ENCODE measurements around the gene KHSRP.

KHSRP gene
- total RNA-seq: 91.5 to 283 (median 98.6) reads per million in 3 experiments

- DNase-seq: no peak
Measured at GRCh38 chr19:6424195-6424938, at the start of gene KHSRP. Gene KHSRP (minus strand): TSS chr19:6424811. CDS start chr19:6424701, 110 bp downstream.

DNA sequence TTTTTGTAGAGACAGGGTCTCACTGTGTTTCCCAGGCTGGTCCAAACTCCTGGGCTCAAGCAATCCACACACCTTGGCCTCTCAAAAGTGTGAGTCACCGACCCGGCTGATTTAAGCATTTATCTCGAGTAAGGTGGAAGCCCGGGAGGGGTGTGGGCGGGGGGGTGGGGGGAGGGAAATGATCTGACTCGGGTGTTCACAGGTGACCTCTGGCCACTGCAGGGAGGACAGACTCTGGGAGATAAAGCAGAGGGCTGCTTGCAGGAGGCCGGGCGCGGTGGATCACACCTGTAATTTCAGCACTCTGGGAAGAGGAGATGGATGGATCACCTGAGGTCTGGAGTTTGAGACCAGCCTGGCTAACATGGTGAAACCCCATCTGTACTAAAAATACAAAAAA lies 49.0 kb upstream of the KHSRP start:
- DNase-seq: no peak

GRCh38 chr19:6472713-6473112 lies 48.1 kb upstream of the KHSRP start:
- DNase-seq: no peak

DNA sequence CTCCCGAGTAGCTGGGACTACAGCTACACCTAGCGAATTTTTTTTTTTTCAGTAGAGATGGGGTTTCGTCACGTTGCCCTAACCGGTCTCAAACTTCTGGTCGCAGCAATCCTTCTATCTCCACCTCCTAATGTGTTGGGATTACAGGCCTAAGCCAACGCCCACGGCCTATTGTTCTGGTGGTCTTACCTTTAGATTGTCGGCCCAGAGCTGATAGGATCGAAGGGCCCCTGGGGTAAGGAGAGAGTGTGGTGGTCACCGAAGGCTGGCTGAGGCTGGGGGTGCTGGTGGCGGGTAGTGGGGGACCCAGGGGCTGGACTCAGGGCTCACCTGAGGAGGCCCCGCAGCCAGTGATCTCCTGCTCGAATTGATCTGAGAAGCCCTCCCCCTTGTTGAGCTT lies 46.5 kb upstream of the KHSRP start:
- DNase-seq: no peak

GRCh38 chr19:6470173-6470572 lies 45.6 kb upstream of the KHSRP start:
- no peak for DNase-seq

DNA sequence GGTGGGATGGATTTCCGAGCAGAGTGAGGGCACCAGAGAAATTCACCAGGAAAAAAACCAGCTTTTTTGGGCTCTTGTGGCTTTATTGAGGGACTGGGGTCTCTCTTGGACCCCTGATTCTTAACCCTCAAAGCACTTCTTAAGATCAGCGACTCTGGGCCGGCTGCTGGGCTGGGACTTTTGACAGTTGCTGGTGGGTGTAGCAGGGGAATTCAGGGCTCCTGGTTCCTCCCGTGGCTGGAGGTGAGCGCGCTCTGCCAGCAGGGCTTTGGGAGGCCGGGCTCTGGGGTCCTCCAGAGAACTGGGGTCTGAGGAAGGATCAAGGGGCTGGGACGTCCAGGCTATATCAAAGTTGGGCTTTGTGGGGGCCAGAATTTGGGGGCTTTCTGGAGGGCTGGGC lies 42.8 kb upstream of the KHSRP start:
- no peak for DNase-seq

- DNase-seq: no peak
Measured at GRCh38 chr19:6466526-6467248, 42.1 kb upstream of the KHSRP start.

DNA sequence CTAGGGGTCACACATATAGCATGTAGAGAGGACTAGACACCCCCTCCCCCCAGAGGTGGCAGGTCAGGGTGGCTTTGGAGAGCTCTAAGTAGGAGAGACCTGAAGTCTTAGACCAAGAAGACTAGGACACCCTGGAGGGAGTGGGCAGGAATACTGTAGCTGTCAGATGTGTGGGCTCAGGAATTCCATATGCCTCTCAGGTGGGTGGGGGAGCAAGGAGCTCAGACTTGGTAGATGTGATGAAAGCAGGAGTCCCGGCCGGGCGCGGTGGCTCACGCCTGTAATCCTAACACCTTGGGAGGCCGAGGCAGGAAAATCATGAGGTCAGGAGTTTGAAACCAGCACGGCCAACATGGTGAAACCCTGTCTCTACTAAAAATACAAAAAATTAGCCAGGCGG lies 41.1 kb upstream of the KHSRP start:
- DNase-seq: no peak

DNA sequence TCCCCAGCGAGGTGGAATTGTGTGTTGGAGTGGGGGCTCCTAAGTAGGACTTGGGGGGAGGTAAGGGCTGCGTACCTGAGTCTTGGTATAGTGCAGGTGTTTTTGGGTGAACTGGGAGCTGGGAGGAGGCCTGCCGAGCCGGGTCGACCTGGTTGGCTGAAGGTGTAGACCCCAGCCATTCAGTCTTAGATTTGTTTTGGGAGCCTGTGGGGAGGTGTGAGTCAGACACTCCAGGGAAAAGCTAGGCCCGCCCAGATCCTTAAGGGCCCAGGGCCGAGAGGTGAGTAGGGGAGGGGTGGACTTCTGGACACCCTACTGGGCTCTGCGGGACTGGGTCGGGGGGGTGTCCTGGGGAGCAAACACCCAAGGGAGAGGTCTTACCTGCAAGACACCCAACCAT lies 40.4 kb upstream of the KHSRP start:
- DNase-seq: no peak

DNA sequence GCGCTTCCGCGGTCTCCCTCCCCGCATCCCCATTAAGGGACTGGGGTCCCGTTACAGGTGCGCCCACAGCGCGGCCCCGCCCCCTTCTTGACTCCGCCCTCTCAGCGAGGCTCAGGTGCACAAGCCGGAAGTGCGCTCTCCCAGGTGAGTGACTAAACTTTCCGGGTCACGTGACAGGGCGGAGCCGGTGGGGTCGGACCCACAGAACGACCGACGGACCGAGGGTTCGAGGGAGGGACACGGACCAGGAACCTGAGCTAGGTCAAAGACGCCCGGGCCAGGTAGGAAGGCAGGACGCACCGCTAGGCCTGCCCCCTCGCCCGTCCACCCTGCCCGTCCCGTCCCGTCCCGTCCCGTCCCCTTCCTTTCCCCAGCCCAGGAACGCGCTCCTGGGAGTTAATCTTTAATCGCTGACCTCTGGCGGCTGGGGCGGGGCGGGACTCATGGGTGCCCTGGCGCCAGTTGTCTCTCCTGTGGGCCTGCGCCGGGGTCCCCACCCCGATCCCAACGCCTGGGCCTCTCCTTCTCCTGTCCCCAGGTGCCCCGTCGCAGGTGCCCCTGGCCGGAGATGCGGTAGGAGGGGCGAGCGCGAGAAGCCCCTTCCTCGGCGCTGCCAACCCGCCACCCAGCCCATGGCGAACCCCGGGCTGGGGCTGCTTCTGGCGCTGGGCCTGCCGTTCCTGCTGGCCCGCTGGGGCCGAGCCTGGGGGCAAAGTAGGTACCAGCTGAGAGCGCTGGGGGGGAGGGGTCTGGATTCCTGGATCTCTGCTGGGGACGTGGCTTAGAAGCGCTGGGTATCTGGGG lies 39.7 kb upstream of the KHSRP start, which contains the start of gene CRB3:
Gene CRB3, plus strand, starts transcription at position 202 of the 804 bp plus-strand sequence. Its CDS starts 431 bp downstream, at position 633.
- DNase-seq: peak; percentile 27

DNA sequence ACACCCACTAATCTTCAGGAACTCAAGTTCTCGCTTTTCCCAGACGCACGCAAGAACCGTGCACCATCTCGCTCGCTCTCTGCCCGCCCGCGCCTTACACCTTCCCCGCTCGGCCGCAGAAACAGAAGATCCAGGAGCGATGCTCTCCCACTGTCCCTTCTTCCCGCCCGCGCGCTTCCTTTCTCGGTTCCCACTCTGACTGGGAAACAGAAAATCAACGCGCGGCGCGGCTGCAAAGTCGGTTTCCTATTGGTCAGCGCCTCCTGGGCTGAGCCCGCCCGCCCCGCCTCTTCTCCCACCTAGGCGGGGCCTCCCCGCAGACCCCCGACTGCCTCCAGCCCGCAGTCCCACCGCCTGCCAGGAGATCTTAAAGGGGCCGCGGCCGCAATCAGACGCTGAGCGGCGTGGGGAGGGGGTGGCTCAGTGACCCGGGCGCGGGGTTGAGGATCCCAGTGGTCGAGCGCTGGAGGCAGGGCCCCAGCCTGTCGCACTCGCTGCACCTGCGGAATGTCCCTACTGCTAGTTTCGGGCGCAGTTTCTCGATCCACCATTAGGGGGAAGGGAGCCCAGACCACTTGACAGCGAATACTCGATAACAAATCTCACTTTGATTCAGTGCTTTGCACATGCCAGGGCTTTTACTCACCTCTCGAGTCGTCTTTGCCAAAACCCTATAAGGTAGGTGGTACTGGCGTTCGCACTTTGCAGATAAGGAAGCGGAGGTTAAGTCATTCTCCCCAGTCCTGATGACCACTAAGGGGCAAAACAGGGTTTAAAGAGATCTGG lies 35.7 kb upstream of the KHSRP start:
- peak; percentile 95 for DNase-seq

- DNase-seq: peak; percentile 31
Measured at GRCh38 chr19:6459262-6460098, 34.9 kb upstream of the KHSRP start, which contains the start of gene SLC25A23. Gene SLC25A23 (minus strand): TSS chr19:6459792. CDS start chr19:6459628, 164 bp downstream.

DNA sequence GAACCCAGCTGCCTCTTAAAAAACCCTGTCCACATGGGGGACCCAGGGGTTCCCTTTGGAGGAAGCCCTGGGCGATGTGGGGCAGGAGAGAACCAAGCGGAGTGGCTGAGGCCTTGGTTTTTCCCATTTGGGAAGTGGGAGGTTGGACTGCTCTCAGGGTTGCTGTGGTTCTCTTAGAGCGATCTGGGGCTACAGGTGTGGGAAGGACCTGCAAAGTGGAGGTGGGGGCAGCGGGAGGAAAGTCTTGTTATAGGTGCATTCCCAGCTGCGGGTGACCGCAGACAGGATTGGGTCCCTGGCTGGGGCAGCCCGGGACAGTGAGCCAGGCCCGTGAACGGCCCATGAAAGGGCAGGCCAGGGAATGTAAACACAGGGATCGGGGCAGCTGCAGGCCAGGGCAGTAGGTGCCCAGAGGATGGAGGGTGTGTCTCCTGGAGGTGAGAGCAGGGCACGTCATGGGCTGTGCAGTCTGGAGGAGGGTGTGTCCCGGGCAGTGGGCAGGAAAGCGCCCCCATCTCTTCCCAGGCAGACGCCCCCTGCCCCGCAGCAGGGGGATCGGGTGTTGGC lies 34.2 kb upstream of the KHSRP start:
- DNase-seq: no peak

DNA sequence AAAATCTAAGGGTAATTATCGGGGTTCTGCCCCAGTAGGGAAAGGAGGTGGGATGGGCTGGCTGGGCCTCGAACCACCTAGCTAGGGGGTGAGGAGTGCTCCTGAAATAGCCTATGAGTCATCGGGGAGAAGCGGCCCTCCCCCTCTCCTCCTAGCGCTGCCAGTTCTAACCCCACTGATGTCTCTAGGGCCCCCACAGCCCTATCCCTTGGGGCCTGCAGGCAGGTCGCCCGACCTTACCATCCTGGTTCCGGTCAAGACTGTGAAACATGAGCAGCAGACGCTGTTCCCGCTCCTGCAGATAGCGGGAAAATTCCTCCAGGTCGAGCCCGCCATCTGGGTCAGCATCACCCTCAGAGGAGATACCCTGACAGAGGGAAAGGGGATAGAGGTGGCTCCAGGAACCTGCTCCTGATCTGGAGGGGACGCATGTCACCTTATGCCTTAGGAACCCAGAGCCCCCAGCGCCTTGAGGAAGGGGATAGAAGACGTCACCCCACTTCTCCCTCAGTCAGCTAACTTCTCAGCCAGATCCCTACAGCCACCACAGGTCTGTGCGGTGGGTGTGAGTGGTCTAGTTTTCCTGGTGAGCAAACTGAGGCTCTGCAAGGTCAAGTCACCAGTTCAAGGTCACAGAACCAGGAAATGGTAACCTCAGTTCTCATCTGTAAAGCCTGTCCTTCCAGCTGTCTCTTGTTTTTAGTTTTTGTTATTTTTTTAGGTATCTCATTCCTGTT lies 33.5 kb upstream of the KHSRP start:
- no peak for DNase-seq

DNA sequence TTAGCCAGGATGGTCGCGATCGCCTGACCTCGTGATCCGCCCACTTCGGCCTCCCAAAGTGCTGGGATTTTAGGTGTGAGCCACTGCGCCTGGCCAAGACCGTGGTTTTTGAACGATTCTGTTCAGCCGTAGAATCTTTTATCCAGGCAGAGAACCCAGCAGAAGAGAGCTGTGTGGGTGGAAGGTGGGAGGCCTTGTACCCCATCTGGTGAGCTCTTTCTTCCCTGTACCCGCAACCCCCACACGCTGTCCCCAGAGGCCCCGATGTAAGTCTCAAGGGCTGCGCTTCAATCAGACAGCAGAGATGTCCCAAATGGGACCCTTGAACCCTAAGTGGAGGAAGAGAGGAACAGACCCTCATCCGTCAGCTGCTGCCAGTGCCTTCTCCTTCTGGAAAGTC lies 31.3 kb upstream of the KHSRP start:
- DNase-seq: no peak

- DNase-seq: no peak
Measured at GRCh38 chr19:6453951-6454565, 29.4 kb upstream of the KHSRP start.

DNA sequence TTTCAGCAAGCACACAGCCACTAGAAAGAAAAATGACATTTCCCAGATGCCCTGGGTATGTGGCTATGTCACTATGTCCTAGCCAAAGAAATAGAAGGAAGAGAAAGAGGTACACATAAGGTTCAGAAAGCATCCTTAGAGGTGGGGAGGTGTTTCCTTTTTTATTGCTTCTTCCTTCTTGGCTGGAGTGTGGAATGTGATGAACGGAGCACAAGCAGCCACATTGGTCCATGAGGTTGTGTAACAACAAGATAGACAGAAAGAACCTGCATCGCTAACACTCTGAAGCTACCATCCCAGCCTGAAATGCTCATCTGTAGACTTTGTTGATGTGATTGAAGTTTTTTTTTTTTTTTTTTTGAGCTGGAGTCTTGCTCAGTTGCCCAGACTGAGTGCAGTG lies 28.3 kb upstream of the KHSRP start:
- no peak for DNase-seq

- DNase-seq: no peak
Measured at GRCh38 chr19:6452223-6452614, 27.6 kb upstream of the KHSRP start.

DNA sequence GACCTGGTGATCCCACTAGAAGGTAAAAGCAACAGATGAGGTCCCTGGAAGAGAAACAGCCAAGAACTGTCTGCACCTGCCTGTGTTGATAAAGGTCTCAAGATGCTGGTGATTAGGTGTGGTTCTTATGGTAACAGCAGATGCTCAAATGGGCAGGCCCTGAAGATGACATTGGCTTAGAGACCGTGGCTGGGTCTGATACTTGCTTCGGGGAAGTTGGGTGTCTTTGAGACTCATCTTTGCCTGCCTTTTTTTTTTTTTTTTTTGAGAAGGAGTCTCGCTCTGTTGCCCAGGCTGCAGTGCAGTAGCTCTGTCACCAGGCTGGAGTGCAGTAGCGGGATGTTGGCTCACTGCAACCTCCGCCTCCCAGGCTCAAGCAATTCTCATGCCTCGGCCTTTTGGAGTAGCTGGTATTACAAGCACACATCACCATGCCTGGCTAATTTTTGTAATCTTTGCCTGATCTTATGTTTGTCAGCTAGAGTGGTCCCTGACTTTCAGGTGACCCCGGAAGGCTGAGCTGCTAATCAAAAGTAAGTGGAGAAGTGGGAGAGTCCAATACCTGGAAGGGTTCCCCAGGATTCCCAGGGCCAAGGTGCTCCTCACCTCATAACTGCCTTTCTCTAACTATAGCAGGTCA lies 27.1 kb upstream of the KHSRP start:
- no peak for DNase-seq
